ENCODE results near the gene RPTOR. TPM values are rescaled to one million over a fixed set of nuclear protein-coding genes. Genes with fewer than 3 reads are reported as not detected.

The RPTOR gene
- total RNA-seq, 1 donor from 2014 or later, result 35.7 TPM

DNA sequence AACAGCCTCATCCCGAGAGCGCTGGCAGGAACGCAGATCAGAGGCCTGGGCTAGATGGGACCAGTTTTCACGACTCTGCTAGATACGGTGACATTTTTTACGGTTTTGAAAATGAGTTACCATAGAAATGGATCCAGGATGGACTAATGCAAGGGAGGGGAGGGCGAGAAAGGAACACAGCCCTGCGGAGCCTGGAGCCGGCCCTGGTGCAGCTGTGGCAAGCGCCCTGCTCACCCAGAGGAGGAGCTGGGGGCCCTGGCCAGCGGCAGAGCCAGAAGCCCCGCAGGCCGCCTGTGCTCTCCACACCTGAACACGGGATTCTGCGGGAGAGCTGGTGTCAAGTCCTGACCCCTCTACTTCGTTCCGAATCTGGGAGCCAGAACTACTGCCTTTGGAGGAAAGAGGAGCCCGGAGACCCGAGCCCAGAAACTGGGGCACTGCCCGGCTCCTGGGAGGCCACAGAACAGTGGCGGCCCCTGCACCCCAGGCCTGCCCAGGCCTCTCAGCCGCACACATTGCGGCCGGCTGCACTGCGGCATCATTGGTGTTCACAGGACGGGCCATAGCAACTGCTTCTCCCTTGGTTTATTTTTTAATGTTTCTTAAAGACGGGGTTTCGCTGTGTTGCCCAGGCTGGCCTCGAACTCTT lies 358.4 kb downstream of the RPTOR start:
- peak; percentile 26 for ATAC-seq
- DNase-seq (ENCODE audit: low spot score), result no peak
- intact Hi-C loops (cut with DNase I), result no loop called here

DNA sequence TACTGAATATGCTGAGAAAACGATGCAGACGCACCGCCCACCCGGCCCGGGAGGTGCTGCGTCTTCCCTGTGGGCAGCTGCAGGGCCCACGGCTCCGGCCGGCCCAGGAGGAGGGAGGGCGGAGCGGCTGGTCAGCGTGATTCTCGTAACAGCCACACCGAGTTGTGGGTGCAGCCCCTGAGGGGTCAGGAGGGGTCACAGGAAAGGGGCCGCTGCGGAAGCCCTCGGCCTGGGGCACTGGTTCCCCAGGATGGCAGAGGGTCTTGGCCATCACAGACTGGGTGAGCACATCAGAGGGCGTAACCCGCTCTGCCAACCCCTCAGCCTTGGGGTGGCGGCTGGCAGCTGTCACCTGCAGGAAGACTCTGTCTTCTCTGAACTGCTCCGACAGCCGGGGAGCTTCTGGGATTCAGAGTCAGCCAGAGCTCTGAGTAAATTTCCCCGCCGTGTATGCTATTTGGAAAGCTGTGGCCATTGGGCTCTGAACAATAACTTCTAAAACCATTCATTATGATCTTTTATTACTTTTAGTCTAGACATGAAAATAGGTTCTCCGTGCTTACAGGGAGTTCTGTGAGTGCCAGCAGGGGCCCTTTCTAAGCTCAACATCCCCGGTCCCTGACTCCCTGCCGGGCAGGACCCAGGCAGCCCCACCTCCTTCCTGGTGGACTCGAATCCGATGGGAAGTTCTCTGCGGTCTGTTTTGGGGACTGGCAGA lies 359.6 kb downstream of the RPTOR start:
- intact Hi-C loops (cut with DNase I), result no loop called here
- ATAC-seq, result no peak
- DNase-seq (ENCODE audit: low spot score), result no peak

DNA sequence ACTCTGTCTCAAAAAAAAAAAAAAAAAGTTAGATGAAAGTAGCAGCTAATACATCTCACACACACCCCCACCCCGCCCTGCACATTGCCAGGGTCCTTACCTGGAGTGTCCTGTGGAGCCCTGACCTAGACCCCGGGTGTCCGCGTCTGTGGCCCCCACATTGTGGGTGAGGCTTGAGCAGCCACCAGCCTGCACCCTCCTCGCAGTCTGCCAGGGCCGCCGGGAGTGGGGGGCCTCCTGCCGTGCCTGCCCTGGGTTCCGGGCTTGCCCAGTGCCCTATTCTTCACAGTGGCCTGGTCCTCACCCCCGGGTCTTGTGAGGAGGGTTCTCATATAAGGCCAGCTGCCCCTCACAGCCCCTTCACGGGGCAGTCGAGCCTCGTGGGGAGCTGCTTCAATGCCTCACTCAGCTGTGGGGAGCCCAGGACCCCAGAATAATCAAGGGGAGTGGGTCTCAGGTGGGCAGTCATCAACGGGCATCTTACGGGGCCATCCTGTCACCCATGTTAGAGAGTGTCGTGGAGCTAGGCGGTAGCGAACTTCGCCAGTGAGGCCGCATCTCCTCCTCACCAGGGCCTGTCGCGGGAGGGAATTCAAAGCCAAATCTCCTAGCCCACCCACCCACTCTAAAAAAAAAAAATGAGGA lies 361.1 kb downstream of the RPTOR start:
- DNase-seq (ENCODE audit: low spot score), result no peak
- ATAC-seq, result no peak
- intact Hi-C loops (cut with DNase I), result no loop called here

DNA sequence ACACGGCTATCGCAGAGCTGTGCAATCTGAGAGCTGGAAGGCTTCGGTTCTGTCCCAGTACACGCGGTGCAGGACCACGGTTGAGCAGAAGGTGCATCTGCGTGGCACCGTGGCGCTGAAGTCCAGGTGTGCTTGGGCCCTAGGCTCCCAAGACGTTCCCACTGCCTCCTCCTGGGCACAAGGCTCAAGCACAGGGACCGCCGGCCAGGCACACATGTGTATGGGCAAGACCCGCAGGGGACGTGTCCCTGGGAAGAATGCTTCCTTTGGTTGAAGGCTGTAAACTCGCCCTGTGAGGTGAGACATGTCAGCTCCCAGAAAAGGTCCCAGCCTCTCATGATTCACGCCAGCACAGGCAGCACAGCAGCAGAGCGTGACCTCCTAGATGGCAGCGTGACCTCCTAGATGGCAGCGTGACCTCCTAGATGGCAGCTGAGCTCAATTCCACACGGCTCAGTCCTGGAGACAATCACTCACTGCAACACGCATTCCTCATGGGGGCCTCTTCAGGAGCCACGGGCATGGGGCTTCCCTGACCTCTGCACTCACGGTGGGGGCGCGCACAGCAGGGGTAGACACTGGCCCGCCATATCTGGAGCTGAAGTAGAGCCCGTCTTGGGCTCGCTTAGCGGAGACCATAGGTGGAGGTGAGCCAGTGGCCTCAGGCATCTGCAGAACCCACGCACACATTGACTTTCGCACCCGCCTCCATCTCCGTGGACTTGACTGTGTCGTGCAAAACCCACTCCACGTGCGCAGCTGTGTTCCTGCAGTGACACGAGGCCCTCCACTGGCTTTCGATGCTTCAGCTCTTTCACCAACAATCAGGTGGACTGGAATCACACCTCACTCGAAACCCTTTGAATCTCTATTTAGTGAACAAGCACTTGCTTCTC lies 362.0 kb downstream of the RPTOR start:
- no peak for ATAC-seq
- no peak for DNase-seq (ENCODE audit: low spot score)
- intact Hi-C loops (cut with DNase I), result no loop called here

DNA sequence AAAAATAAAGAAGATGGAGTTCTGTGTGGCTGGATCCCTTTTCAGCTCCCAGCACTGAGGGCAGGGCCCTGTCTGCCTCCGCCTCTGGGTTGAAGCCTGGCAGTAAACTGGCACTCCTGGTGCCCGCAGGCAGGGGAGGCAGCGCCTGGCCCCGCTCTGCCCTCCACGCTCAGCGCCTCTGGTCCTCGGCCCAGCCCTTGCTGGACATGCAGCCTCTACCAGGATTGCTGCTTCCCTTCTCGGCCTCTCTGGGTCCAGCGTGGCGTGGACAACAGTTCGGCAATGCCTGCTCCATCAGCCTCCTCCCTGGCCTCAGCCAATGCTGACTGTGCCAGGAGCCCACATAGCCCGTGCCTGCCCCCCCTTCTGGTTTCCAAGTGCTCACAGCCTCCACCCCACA lies 362.6 kb downstream of the RPTOR start:
- ATAC-seq (no peak), DNase-seq (ENCODE audit: low spot score) (no peak)
- intact Hi-C loops (cut with DNase I), result no loop called here

DNA sequence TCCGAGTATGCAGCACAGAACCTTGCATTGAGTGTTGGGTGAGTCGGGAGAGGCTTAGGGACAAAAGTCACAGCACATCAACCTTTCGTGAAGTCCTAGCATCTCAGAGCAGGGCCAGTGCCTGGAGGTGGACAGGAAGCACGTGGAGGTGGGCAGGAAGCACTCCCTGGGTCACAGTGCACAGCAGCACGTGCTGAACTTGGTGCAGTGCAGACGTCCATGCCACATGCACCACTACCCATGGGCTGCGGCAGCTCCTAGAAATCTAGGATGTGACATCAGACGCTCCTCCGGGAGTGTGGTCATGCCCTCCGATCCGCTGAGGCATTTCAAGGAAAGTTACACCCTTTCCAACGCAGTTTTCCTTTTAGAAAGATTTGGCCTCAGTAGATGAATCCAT lies 363.6 kb downstream of the RPTOR start:
- DNase-seq (ENCODE audit: low spot score), result no peak
- intact Hi-C loops (cut with DNase I), result no loop called here
- ATAC-seq, result no peak

DNA sequence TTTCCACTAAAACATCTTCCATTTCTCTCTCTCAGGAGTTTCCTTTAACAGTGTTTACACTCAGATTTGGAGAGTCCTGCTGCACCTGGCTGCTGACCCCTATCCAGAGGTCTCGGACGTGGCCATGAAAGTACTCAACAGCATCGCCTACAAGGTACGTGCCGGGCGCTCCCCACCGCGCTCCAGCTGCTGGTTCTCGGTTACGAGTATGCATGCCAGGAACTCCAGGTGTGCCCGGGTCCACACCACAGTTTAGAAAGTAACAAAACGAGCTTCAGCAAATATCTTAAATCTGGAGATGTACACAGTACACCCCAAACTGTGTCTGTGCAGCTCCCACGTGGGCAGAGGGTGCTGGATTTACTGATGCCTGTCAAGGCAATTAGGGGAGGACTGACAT lies 364.1 kb downstream of the RPTOR start:
- intact Hi-C loops (cut with DNase I), result no loop called here
- DNase-seq (ENCODE audit: low spot score) (no peak), ATAC-seq (no peak)

DNA sequence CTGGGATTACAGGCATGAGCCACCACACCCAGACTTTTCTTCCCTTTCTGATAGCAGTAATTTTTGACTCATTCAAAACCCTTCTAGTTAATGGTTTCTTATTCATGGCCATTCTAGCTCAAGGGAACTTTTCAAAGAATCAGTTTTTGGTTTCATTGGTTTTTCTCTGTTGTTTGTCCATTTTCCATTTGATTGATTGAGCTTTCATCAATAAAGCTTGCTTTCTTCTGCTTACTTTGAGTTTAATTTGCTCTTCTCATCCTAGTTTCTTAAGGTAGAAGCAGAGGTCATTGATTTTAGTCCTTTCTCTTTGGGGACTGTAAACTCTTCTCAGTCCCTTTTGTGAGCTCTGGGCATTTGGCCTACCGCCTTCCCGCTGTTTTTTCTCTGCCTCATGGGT lies 365.0 kb downstream of the RPTOR start:
- no peak for DNase-seq (ENCODE audit: low spot score)
- ATAC-seq, result no peak
- intact Hi-C loops (cut with DNase I), result no loop called here

DNA sequence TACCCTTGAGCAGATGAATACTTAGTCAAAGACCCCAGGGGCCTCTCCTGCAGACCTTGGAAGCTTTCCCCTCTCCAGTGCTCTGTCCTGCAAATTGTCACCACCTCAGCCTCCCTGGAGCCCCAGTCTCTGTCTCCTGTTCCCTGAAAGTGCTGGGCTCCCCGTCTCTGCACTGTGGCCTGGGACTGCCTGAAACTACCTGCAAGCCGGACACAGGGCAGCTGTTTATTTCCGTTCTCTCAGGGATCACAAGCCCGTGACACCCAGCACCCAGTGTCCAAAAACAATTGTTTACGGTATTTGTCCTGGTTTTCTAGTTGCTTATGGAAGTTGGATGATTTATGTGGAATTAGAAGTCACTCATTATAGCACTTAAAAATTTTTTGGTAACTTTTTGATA lies 365.4 kb downstream of the RPTOR start:
- no peak for DNase-seq (ENCODE audit: low spot score)
- ATAC-seq, result no peak
- intact Hi-C loops (cut with DNase I), result no loop called here

DNA sequence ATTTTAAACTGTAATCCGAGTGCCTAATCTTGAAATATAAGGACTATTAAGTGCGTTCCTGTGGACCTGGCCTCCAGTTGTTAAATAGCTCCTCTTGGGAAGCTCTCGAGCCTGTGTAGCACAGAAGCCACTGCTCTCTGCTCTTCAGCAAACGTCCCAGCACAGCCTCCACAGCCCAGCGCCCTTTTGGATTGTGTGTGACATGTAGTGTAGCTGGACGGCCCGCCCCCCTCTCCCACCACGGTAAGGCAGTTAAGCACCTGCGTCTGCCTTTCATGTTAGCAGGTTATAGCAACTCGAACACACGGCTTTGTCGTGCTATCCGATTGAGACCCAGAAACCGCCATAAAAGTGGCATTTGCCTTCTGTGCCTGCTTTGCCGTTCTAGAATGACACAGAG lies 367.8 kb downstream of the RPTOR start:
- ATAC-seq (no peak), DNase-seq (ENCODE audit: low spot score) (peak; percentile 52)
- intact Hi-C loops (cut with DNase I), result no loop called here

DNA sequence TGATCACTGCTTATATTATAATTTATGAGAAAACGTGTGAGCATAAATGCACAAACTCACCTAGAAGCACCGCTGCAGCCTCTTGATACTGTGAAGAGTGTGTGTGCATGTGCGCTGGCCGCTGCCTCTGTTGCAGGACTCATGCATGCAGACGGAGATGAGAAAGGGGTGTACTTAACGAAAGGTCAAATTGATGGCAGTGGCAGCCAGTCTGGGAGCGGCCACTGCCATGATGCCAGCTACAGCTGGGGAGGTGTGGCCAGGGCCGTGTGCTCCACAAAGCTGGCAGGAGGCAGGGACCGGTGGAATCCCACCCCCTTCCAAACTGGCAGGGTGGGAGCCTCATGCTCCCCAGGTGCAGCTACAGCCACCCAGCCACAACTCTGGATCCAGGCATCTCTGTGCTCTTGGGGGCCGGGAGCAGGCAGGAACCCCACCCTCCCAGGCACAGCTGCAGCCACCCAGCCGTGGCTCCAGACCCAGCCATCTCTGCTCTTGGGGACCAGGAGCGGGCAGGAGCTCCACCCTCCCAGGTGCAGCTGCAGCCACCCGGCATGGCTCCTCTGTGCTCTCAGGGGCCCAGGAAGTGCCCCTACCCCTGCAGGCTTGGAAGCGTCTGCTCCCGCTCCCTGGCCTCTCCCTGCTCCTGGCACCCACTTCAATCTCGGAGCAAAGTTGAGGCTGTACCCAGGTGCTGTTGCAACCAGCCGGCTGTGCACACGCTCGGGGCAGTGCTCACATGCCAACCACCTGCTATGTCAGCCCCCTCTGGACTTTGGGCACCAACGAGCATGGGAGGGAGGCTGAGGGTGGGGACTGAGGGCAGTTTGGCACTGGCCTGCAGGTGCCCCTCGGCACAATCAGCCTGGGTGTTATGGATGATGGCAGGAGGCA lies 369.5 kb downstream of the RPTOR start:
- intact Hi-C loops (cut with DNase I), result no loop called here
- DNase-seq (ENCODE audit: low spot score) (peak; percentile 23), ATAC-seq (no peak)

DNA sequence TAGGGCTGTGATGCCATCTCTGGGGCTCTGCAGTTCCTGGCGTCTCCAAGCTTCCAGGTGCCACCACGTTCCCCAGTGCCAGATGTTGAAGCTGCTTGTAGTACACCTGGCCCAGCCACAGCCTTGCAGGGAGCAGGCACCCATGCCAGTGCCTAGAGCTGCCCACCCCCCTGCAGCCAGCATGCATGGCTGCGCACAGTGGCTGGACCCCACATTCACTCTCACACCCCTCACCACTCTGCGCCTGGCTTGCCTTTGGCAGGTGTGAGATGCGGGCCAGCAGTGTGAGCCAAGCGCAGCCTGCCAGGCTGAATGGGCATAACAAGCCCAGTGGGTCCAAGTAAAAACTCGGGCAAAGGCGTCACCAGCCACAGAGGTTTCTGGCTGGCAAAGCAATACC lies 371.6 kb downstream of the RPTOR start:
- DNase-seq (ENCODE audit: low spot score) (peak; percentile 47), ATAC-seq (no peak)
- intact Hi-C loops (cut with DNase I), result no loop called here

DNA sequence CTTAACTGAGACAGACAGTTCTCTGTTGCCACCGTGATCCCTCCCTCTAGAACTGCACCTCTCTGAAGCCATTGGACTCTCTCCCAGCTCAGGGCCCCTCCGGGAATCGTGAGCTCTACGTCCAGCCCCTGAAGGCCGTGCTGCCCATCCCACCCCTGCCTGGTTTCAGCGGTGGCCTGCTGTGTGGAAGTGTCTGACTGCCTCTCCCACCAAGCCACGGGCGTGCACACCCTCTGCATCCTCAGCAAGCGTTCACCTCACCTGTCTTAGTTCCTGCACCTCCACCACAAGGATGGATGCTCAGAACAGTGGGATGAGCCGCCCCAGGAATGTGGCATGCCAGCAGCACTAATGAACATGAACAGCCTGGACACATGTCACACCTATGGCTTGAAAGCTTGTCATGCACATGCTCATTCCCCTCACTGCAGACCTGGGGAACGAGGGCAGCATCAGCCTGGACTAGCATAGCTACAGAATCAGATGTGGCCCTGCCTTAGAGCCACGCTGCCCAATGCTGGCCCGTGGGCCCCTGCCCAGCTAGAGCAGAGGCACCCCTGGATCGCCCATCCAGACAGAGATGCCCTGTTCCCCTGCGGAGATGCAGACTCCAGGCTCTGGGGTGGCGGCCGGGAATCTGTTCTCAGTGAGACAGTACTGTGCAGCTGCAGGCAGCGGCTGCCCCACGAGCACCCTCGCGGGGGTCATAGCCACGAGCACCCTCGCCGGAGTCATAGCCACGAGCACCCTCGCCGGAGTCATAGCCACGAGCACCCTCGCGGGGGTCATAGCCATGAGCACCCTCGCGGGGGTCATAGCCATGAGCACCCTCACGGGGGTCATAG lies 373.3 kb downstream of the RPTOR start:
- intact Hi-C loops (cut with DNase I), result no loop called here
- DNase-seq (ENCODE audit: low spot score) (peak; percentile 54), ATAC-seq (no peak)

DNA sequence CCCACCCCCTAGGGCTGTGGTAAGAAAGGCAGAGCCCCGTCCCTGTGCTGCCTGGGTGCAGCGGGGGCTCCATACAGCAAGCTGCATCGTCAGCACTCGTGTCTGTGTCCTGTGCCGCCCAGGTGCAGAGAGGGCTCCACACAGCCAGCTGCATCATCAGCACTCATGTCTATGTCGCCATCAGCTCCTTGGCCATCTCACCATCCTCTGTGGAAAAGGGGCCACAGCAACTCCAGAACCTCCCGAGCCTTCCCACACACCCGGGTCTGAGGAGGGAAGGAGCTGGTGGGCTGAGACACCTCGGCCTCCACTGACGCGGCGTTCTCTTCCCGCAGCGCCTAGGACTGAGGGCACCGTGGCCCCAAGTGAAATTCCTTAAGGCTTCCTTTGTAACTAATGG lies 374.1 kb downstream of the RPTOR start:
- intact Hi-C loops (cut with DNase I), result no loop called here
- ATAC-seq (no peak), DNase-seq (ENCODE audit: low spot score) (peak; percentile 23)

DNA sequence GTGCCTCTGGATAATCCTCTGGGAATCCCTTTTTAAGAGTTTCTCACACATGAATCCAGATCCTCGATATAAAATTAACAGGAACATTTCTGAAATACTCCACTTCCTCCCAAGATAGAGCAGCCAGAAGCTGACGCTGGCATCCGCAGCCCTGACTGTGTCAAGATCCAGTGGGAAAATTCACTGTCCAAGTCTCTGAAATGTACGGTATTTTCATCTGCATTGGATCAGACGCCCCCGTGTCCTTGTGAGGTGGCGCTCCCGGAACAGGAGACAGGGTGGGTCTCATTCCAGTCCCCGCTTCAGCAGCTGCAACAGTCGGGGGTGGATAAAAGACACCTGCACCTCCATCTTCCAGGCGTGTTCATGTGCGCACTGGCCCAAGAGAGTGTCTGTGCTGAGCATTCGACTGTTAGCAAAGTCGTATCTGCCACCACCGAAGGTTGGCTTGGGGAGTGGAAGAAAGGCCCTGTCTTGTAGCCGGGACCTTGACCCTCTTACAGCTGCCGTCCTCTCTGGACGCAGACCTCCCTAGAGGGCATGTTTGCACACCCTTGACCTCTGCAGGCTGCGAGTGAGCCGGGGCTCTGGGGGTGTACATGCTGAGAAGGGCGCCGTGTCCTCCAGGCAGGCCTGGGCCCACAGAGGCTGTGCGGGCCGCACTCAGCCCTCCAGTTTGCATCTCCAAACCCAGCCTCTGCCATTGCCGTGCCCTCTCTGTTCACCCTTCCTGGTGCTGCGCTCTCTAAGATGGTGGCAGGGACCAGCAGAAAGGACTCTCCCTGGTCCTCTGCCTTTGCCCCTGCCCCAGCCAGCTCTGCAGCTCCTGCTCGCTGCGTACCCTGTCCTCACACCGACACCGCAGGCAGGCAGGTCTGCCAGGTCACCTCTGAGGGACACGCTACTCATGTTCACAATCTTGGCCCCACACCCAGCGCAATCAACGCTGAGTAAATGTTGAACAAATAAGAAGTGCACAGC lies 375.0 kb downstream of the RPTOR start:
- intact Hi-C loops (cut with DNase I), result loop anchor here (1.0 to 5.0 kb wide), 2 partner anchors 21 to 1818 kb away; partner anchors contain the start of gene FN3K
- ATAC-seq (no peak), DNase-seq (ENCODE audit: low spot score) (peak; percentile 48)

DNA sequence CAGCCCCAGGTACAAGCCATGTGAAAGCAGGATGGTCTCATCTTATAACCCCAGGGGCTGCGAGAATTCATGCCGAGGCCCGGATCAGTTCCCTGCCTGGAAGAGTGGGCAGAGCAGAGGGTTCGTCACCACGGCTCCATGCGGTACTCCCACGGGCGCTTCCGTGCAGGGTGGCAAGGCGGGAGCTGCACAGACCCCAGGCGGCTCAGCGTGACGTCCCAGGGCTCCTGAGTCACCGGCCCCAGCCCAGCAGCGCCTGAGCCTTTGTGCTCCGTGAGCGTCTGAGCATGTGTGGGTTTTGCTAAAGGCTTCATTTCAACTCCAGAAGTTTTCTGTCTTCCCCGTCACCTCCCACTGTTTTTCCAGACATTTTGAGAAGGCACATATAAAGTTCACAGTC lies 375.8 kb downstream of the RPTOR start:
- intact Hi-C loops (cut with DNase I), result loop anchor here (1.0 to 5.0 kb wide), 2 partner anchors 22 to 1817 kb away; partner anchors contain the start of gene FN3K
- ATAC-seq, result peak; percentile 47
- DNase-seq (ENCODE audit: low spot score), result peak; percentile 51

Measured in sciatic nerve (tissue), 2 donors.